HG02678 (cell line): ENCODE results near the gene TMEM219.
"Not testable (repeated sequence)": the region's sequence is repeated elsewhere in the genome, so short reads cannot be mapped to it uniquely, and the experiment has no call there.

Experiments used
- ATAC-seq: cut with Tn5 transposase; IDR thresholded peaks from one replicate; pipeline ENCODE4 v1.9.1; 2021; ENCODE audit warnings: mild to moderate bottlenecking, moderate library complexity; ENCODE audit not compliant: unreplicated experiment

TMEM219 gene, protein sequence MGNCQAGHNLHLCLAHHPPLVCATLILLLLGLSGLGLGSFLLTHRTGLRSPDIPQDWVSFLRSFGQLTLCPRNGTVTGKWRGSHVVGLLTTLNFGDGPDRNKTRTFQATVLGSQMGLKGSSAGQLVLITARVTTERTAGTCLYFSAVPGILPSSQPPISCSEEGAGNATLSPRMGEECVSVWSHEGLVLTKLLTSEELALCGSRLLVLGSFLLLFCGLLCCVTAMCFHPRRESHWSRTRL

DNA sequence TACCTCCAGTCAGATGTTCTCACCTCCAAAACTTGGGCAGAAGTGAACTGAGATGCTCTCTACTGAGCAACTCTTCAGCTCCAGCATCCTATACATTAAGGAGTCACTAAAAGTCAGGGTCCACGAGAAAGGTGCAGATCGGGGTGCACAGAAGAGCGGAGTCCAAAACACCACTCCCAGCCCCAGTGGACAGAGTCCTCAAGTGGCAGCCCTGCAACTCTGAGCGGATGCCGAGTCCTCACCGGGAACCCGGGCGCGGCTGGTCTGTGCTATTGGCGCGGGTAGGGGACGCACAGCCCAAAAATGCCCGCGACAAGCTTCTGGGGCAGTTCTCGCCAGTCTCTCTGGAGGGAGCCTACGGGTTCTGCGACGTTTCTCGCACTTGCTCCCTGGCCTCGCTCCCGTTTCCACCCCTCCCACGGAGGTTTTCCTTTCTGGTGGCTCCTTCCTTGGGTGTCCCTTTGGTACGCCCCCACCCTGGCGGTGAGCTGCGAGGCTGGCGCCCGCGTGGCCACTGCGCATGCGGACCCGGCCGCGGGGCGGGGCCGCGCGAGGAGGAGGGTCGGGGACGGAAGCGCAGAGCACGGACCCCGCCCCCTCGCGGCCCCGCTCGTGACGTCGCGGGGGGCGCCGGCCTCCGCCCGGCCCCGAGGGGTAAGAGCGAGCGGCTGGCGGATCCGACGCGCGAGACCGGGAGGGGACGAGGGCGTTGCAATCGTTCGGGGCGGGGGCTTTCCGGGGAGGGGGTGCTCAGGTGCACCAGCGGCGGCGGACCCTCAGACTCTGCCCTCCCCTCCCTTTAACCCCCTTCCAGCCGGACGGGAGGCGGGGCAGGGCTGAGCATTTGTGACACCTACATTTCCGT is at the start of gene TMEM219:
Gene TMEM219, plus strand, starts transcription at position 601 of the 865 bp plus-strand sequence. CDS start 1,065 bp downstream, outside the sequence.
- peak; percentile 84 for ATAC-seq

DNA sequence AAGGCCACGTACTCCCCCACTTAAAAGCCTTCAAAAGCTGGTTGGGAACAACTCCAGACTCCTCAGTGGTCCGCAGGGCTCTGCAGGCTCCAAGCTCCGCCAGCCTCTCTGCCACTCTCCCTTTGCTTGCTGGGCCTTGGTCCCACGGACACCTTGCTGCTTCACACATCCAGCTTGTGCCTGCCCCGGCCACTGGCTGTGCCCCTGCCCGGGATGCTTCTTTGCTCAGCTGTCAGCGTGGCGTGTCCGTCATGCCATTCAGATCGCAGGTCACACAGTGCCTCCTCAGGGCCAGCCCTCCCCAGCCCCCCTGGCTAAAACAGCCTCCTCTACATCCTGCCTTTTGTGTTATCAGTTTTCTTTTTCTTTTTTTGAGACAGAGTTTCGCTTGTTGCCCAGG is 49.8 kb upstream of the TMEM219 start:
- ATAC-seq, result no peak

DNA sequence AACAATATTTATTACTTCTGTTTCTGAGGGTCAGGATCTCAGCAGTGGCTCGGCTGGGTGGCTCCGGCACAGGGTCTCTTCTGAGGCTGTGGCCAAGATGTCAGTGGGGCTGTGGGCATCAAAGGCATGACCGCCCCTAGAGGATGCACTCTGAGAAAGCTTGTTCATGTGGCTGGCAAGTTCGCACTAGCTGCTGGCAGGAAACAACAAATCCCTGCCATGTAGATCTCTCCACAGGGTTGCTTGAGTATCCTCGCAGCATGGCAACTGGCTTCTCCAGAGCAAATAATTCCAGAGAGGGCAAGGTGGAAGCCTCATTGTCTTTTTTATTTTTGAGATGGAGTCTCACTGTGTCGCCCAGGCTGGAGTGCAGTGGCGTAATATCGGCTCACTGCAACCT is 48.4 kb upstream of the TMEM219 start:
- ATAC-seq, result no peak

DNA sequence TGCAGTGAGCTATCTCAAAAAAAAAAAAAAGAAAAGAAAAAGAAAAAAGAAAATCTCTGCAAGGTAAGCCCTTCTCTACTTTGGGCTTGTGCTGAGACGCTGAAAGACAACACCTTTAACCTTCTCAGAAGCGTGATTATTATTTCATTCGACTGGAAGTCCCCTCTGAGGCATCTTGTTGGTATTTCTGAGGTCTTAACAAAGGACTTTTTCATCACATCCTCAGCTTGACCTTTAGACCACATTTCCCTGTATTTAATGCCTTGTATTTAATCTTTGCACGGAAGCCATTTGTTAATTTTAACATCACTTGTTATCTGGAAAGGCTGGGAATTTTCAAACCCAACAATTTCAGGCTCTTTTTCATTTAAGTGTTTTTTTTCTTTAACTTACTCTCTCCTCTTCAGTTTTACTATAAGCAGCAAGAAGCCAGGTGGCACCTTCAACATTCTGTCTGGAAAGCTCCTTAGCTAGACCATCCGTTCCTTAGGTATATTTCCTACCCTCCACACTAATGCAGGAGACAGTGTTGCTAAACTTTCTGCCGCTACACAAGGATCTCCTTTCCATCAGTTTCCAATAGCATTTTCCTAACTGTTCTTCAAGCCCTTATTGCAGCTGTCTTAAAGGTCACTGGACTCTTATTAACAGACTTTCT is 46.2 kb upstream of the TMEM219 start:
- no peak for ATAC-seq

DNA sequence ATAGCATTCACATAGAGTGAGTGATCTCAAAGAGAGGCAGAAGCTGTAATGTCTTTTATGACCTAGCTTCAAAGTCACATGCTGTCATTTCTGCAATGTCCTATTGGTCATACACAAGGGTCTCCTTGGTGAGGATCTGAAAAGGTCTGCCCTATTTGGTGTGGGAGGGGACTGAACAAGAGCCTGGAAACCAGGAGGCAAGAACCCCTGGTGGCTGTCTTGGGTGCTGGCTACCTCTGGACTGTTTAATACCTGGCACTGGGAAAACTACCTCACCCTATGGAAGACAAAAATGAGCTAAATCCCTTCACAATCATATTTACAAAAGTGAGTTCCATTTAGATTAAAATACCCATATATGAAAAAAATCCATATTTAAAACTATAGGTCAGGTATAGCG is 44.9 kb upstream of the TMEM219 start:
- ATAC-seq, result no peak

DNA sequence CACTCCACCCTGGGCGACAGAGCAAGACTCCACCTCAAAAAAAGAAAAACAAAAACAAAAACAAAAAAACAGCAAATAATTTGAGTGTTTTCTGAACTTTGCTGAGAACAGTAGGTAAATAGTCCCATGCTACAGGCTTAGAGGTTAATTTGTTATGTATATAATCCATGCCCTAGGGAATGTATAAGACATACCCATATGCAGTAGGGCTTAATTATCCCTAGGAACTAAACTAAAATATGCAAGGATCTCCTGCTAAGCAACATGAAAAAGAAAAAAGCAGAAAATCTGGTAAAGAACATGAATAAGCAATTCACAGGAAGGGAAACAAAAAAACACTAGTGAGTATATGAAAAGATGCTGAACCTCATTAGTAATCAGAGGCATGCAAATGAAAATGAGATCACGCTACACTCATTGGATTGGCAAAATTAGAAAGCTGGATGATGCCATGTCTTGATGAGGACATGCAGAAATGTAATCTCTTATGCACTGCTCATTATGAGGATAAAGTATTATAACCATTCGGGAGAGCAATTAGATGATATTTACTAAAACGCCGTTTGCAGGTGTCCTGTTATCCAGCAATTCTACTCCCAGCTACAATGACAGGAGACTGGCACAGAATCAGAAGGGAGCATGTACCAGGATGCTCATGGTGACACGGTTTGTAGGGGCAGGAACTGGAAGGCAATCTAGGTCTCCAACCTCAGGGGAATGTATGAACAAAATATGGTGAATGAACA is 41.4 kb upstream of the TMEM219 start:
- no peak for ATAC-seq

DNA sequence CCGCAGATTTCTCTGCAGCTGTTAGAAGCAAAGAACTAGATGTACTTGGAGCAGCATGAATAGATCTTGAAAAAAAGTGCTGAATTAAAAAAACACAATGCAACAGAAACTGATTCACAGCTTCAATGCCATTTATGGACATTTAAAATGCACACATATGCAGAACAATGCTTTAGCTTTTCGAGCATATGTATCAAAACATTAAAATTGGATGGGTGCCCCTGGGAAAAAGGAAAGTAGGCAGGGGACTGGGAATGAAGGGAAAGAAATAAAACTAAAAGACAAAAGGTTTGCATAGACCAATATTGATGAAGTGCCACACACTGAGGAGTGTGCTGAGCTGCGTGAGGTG is 40.9 kb upstream of the TMEM219 start:
- ATAC-seq, result no peak

DNA sequence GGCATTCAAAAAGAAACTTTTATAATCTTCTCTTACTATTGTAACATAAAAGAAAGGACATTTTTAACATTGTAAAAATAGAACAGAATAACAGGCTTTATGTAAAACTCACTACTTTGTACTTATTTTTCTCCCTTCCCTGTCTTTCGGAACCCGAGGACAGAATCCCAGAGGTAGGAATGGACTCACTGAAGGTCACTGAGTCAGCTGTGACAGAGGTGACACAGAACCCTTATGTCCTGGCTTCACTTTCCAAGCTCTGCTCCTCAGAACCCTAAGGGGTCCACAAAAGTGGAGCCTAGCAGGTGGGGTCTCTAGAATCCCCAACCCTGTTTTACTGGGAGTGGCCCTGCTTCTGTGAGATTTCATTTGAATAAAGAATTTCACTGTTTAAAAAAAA is 39.6 kb upstream of the TMEM219 start:
- ATAC-seq, result no peak

DNA sequence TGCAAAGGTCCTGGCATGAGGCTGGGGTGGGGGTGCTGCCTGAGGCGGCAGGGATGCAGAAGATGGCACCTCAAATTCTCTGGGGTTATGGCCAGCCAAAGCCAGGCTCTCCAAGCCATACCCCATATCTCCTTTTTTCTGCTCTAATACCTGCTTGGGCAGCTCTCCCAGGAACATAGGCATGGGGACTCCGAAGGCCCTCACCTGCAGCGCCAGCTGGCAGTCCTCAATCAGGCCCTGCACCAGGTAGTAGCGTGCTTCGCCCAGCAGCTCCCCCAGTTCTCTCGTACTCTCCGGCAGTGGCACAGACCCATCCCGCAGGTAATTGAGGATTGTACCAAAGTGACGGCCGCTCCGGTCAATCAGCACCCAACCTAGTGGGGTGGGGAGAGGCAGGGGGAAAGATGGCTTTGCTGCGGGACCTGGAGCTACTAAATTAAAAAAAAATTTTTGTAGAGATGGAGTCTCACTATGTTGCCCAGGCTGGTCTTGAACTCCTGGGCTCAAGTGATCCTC is 38.8 kb upstream of the TMEM219 start:
- no peak for ATAC-seq

DNA sequence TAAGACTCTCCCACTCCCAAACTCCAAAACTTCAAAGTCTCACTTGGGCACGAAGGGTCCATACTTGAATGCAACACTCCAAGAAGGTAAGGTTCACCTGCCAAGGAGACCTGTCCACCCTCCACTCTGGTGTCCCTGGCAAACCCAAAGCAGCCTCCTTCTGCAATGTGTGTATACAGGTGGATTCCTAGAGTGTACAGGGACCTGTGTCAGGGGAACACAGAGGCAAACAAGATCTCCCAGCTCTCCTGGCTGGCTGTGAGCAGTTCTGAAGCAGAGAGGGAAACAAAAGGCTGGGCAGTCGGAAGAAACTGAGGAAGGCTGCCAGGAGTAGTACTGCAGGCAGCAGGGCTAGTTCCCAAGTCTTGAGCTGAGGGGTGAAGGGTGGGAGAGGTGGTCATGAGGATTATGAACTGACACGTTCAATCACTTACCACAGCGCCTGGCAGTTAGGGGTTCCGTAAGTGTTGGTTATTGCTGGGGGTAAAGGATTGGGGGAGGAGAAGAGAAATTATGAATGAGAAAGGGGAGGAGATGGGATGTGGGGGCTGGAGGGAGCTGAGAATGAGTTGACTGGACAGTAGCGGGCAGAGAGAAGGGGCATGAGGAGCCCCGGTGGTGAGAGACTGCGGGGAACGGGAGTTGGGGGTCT is 36.6 kb upstream of the TMEM219 start:
- no peak for ATAC-seq

DNA sequence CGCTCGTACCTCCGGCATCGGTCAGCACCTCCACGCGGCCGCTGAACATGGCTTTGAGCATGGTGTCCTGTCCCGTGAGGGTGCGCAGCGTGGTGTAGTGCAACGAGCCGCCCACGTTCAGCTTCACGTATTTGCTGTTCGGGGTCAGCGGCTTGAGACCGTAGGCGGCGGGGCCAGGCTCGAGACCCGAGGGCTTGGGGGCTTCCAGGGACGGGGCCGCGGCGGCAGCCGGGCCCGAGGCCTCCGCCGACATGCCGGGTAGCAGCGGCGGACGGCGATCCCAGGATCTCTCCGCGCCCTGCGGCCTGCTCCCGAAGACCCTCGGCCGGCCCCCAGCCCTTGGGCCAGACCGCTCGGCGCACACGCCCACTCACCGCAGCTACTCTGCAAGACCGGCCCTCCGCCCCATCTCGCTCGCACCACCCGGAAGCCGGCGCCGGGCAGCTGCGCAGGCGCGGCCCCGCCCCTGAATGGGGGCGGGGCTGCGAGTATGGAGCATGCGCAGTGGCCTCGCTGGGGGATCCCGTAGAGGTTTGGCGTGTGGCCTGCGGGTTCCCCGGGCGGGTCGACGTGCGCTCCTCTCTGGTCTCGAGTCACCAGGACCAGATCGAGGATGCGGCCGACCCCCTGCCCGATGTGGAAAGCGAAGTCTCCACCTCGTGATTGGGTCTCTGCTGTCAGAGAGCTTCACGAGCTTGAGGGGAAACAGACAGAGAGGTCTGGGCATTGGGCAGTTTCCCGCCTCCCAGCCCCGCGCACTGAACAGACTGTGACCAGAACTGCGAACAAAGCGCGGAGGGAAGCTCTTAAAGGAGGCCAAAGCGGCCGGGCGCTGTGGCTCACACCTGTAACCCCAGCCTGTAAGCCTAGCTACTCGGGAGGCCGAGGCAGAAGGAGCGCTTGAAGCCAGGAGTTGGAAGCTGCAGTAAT is 35.8 kb upstream of the TMEM219 start, which contains the start of gene KCTD13:
Gene KCTD13, minus strand, starts transcription at position 446 of the 930 bp plus-strand sequence. Its CDS starts 193 bp downstream, at position 253.
- ATAC-seq, result peak; percentile 89

DNA sequence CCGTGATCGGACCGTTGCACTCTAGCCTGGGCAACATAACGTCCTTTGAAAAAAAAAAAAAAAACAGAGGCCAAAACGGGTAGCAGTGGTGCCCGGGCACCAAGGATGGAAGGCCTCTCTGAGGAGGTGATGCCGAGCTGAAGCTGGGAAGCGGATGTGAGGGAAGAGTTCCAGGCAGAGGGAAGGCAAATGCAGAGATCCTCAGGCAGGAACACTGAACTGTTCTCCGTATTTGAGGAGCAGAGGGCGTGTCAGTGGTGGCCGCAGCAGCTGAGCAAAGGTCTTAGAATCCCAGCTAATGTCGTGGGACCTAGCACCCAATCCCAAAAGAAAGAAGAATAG is 35.2 kb upstream of the TMEM219 start:
- no peak for ATAC-seq

DNA sequence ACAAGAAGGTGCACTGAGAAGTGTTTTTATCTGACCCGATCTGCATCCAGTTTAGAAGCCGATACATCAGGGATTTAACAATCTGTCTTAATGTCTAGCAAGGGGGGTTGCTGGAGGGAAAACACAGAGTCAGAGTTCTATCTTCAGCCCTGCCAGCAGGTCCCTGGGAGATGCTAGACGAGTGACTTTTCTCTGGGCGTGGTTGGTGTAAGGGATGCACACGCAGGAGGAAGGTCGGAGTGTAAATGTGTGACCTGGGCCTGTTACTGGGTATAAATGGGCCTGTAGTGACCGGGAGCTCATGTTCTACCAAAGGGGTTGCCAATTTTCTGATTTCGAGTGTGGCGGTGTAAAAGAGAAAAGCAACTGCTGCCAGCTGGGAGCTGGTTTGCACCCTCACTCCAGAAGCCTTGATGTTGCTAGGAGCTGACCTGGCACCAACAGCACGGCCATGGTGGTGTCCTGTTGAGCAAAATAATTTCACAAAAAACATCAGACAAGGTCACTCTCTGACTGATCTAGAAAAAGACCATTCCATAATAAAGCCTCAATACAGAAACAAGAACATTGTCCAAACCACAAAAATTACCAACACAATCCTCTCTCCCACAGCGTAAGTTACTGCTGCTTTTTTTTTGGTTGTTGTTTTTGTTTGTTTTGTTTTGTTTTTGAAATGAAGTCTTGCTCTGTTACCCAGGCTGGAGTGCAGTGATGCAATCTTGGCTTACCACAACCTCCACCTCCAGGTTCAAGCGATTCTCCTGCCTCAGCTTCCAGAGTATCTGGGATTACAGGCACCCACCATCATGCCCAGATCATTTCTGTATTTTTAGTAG is 34.6 kb upstream of the TMEM219 start:
- no peak for ATAC-seq

DNA sequence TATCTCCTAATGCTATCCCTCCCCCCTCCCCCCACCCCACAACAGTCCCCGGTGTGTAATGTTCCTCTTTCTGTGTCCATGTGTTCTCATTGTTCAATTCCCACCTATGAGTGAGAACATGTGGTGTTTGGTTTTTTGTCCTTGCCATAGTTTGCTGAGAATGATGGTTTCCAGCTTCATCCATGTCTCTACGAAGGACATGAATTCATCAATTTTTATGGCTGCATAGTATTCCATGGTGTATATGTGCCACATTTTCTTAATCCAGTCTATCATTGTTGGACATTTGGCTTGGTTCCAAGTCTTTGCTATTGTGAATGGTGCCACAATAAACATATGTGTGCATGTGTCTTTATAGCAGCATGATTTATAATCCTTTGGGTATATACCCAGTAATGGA is 30.1 kb upstream of the TMEM219 start:
- not testable (repeated sequence) for ATAC-seq

DNA sequence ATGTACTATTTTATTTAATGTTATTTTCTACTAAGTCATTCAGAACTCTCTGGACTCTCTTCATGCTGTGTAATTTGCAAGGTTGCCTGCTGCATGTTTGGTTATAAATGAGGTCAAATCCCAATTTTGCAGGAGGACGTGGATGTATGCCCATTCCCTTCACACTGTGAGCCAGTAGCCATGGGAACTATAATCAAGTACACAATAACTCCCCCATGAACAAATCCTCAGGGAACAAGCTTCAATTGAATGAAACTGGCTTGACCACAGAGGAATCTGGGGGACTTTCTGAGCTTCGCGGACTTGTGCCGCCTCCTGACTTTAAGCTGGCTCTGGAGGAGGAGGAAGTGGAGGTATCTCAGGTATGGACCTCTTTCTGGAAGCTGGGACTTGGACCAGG is 21.2 kb upstream of the TMEM219 start:
- ATAC-seq, result no peak

DNA sequence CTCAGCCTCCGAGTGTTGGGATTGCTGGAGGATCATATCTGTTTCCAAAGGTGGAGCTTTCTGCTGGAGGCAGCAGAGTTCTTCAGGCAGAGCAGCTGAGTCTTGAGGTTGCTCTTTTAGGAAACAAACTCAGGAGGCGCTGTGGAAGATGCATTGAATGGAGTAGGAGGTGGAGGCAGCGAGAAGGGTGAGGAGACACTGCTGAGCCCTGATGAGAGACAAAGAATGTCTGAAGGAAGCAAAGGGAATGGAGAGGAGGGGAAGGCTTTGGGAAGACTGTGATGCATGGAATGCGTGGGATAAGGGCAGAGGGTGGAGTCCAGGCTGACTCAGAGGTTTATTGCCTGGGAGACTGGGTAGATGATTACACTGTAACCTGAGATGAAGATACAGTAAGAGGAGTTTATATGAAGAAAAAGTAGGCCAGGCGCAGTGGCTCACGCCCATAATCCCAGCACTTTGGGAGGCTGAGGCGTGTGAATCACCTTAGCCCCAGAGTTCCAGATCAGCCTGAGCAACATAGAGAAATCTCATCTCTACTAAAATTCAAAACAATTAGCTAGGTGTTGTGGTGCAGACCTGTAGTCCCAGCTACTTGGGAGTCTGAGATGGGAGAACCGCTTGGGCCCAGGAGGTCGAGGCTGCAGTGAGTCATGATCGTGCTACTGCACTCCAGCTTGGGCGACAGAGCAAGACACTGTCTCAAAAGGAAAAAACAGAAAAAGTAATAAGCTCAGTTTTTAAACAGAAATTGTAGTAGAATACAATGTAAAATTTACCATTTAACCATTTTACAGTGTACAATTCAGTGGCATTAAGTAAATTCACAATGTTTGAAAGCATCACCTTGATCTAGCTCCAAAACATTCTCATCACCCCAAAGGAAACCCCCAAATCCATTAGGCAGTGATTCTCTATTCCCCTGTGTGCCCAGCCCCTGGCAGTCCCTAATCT is 17.8 kb upstream of the TMEM219 start:
- ATAC-seq, result no peak

DNA sequence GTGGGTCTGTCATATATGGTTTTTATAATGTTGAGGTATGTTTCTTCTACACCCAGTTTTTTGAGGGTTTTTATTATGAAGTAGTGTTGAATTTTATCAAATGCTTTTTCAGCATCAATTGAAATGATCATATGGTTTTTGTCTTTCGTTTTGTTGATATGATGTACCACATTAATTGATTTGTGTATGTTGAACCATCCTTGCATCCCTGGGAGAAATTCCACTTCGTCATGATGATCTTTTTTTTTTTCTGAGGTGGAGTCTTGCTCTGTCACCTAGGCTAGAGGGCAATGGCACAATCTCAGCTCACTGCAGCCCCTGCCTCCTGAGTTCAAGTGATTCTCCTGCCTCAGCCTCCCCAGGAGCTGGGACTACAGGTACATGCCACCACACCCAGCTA is 14.0 kb upstream of the TMEM219 start:
- no peak for ATAC-seq
